ENCODE data around the gene PCDHGA12. TPM values are rescaled to one million over a fixed set of nuclear protein-coding genes. Genes with fewer than 3 reads are reported as not detected.

PCDHGA12 gene
- polyA plus RNA-seq, 1 donor (not counting 4 experiments of a cell fraction or from before 2014, with no cell fraction given) = 0.69 TPM

- TF ChIP-seq CTCF (optimal IDR thresholded peaks at IDR 0.05 in 1 of 3, IDR thresholded peaks at IDR 0.05 in 1 of 3, conservative IDR thresholded peaks at IDR 0.05 in 1 of 3; ENCODE audit: extremely low read depth in 1 of 3, insufficient read depth in 2 of 3, low read length in 3 of 3) = peak in 2 of 3 experiments; percentile 20 to 60
- TF ChIP-seq EZH2 (IDR thresholded peaks at IDR 0.05; ENCODE audit: low read length) = no peak
- Histone ChIP-seq H3K4me1 (ENCODE audit: control insufficient read depth, extremely low read depth, insufficient read depth, low read length) (peaks cover 19% of the 10 kb centered on the region), H3K27me3 (ENCODE audit: control insufficient read depth, extremely low read depth, insufficient read depth, low read length) (peaks cover 5% of the 10 kb centered on the region), H3K9me3 (ENCODE audit: control insufficient read depth, low read depth, low read length) (no peaks in the 10 kb centered on the region), H3K9me1 (ENCODE audit: control insufficient read depth, extremely low read depth, insufficient read depth, low read length) (no peaks in the 10 kb centered on the region), H3K79me2 (ENCODE audit: control insufficient read depth, insufficient read depth, low read length) (peaks cover 7% of the 10 kb centered on the region), H3K4me3 (ENCODE audit: control insufficient read depth in 2 of 3, extremely low read depth in 1 of 3, insufficient read depth in 2 of 3, low read depth in 1 of 3, low read length in 3 of 3) (peak within 1 kb of the TSS; percentile 49 to 96 (median 94)), H3K4me2 (ENCODE audit: control insufficient read depth, extremely low read depth, insufficient read depth, low read depth, low read length) (peak within 1 kb of the TSS; percentile 97), H3K36me3 (ENCODE audit: control insufficient read depth in 2 of 2, extremely low read depth in 1 of 2, insufficient read depth in 2 of 2, low read length in 2 of 2) (peaks cover 0 to 1% of the 10 kb centered on the region in 2 experiments), H3K27ac (ENCODE audit: control insufficient read depth, insufficient read depth, low read length) (peak within 1 kb of the TSS; percentile 66), H2AFZ (ENCODE audit: control insufficient read depth, low read length) (peak within 1 kb of the TSS; percentile 95), H4K20me1 (ENCODE audit: control insufficient read depth, extremely low read depth, insufficient read depth, low read length) (no peaks in the 10 kb centered on the region), H3K9ac (ENCODE audit: control insufficient read depth, extremely low read depth, insufficient read depth, low read length) (peak within 1 kb of the TSS; percentile 83)
- peak; percentile 63 for DNase-seq (ENCODE audit: low read depth, low spot score)
- peak; percentile 56 for FAIRE-seq
- dilution Hi-C loops (cut with MboI; ENCODE audit: extremely low pct_ligation_motif_present, low sequenced_read_pairs) = no loop called here
These were observed 45.4 kb downstream of the PCDHGA12 start, which contains the start of gene PCDHGC3 for GRCh38 chr5:141475625-141476131. PCDHGC3 (plus strand) TSS chr5:141475966; CDS start chr5:141476117, 151 bp downstream.

GRCh38 chr5:141476132-141476911, 46.0 kb downstream of the PCDHGA12 start:
- peaks cover 5% of the 10 kb centered on the region for H3K27me3 ChIP-seq (ENCODE audit: control insufficient read depth, extremely low read depth, insufficient read depth, low read length)
- H3K9ac ChIP-seq (ENCODE audit: control insufficient read depth, extremely low read depth, insufficient read depth, low read length) = peak overlapping the region; percentile 83
- dilution Hi-C loops (cut with MboI; ENCODE audit: extremely low pct_ligation_motif_present, low sequenced_read_pairs) = no loop called here
- FAIRE-seq (peak; percentile 69), DNase-seq (ENCODE audit: low read depth, low spot score) (no peak)
- peak overlapping the region; percentile 97 for H3K4me2 ChIP-seq (ENCODE audit: control insufficient read depth, extremely low read depth, insufficient read depth, low read depth, low read length)
- peak overlapping the region; percentile 49 to 96 (median 94) for H3K4me3 ChIP-seq (ENCODE audit: control insufficient read depth in 2 of 3, extremely low read depth in 1 of 3, insufficient read depth in 2 of 3, low read depth in 1 of 3, low read length in 3 of 3)
- no peaks in the 10 kb centered on the region for H4K20me1 ChIP-seq (ENCODE audit: control insufficient read depth, extremely low read depth, insufficient read depth, low read length)
- peak overlapping the region; percentile 95 for H2AFZ ChIP-seq (ENCODE audit: control insufficient read depth, low read length)
- H3K9me3 ChIP-seq (ENCODE audit: control insufficient read depth, low read depth, low read length) = no peaks in the 10 kb centered on the region
- TF ChIP-seq CTCF (optimal IDR thresholded peaks at IDR 0.05 in 1 of 3, IDR thresholded peaks at IDR 0.05 in 1 of 3, conservative IDR thresholded peaks at IDR 0.05 in 1 of 3; ENCODE audit: extremely low read depth in 1 of 3, insufficient read depth in 2 of 3, low read length in 3 of 3) (no peak), EZH2 (IDR thresholded peaks at IDR 0.05; ENCODE audit: low read length) (no peak)
- no peaks in the 10 kb centered on the region for H3K9me1 ChIP-seq (ENCODE audit: control insufficient read depth, extremely low read depth, insufficient read depth, low read length)
- H3K4me1 ChIP-seq (ENCODE audit: control insufficient read depth, extremely low read depth, insufficient read depth, low read length) = peaks cover 19% of the 10 kb centered on the region
- H3K27ac ChIP-seq (ENCODE audit: control insufficient read depth, insufficient read depth, low read length) = peak overlapping the region; percentile 66
- peaks cover 0 to 1% of the 10 kb centered on the region in 2 experiments for H3K36me3 ChIP-seq (ENCODE audit: control insufficient read depth in 2 of 2, extremely low read depth in 1 of 2, insufficient read depth in 2 of 2, low read length in 2 of 2)
- H3K79me2 ChIP-seq (ENCODE audit: control insufficient read depth, insufficient read depth, low read length) = peaks cover 7% of the 10 kb centered on the region
